Testis (tissue), 3 donors: ENCODE measurements around the gene CLPSL1. TPM values are rescaled to one million over a fixed set of nuclear protein-coding genes. Genes with fewer than 3 reads are reported as not detected.

ENCODE experiments used
- DNase-seq: peaks from one replicate; pipeline ENCODE4 v3.0.0-alpha.2; 2019
- H3K27ac ChIP-seq, 2 donors: fragments of 200-600 bp; sonication (generic); one replicate each; pipeline ENCODE4 v1.5.1; 2019
- H3K27me3 ChIP-seq: fragments of 200-600 bp; sonication (generic); one replicate; pipeline ENCODE4 v1.5.1; 2019
- H3K36me3 ChIP-seq: fragments of 200-600 bp; sonication (generic); one replicate; pipeline ENCODE4 v1.5.1; 2017; ENCODE audit warnings: low read depth; ENCODE audit errors: missing control alignments
- H3K4me1 ChIP-seq: fragments of 200-600 bp; sonication (generic); one replicate; pipeline ENCODE4 v1.5.1; 2019
- H3K4me3 ChIP-seq, 2 donors: fragments of 200-600 bp; sonication (generic); one replicate each; pipeline ENCODE4 v1.5.1; 2017 to 2019
- H3K9me3 ChIP-seq: fragments of 200-600 bp; sonication (generic); one replicate; pipeline ENCODE4 v1.5.1; 2017
- POLR2A ChIP-seq: fragments of 450-650 bp; IDR thresholded peaks from one replicate; pipeline ENCODE4 v1.6.1; 2017; ENCODE audit warnings: antibody characterized with exemption, mild to moderate bottlenecking, moderate library complexity
- WGBS, 2 donors: methylation state at CpG; one replicate each; pipeline ENCODE4 v1.1.5; 2018; 5-methylcytosine and 5-hydroxymethylcytosine counted together
- intact Hi-C: fragments of 100-400 bp; cut with DNase I; formaldehyde crosslinking; loops from one replicate; pipeline ENCODE4 v1.15.1; 2023; ENCODE audit warnings: low total_unique reads
- polyA plus RNA-seq: library from polyadenylated mRNA; stranded (reverse); fragments of 350-450 nt; fragmentation: Illumina TruSeq; extraction: RNeasy Lipid Tissue Mini Kit (QIAGEN cat#74804); gene quantifications from one replicate; pipeline ENCODE4 v1.2.3, GENCODE V29; 2014; ENCODE audit warnings: low read depth, low replicate concordance; ENCODE audit not compliant: insufficient read depth
- total RNA-seq, 2 donors: library from RNA; depleted of rRNA; stranded (reverse); fragments of >200 nt; gene quantifications; one replicate each; pipeline ENCODE4 v1.2.3, GENCODE V29; 2016
- TF ChIP-seq, protein P1 (sequence below), 3 experiments: fragments of 450-650 bp in 2 of 3; fragments of 200-600 bp in 1 of 3; sonication (generic) in 1 of 3; IDR thresholded peaks; one replicate each; pipeline ENCODE4 v1.5.1; 2016 to 2019; ENCODE audit warnings: antibody characterized with exemption in 3 of 3, mild to moderate bottlenecking in 2 of 3, moderate library complexity in 1 of 3

The CLPSL1 gene
- total and polyA plus RNA-seq, 3 donors from 2014 or later: not detected

DNA sequence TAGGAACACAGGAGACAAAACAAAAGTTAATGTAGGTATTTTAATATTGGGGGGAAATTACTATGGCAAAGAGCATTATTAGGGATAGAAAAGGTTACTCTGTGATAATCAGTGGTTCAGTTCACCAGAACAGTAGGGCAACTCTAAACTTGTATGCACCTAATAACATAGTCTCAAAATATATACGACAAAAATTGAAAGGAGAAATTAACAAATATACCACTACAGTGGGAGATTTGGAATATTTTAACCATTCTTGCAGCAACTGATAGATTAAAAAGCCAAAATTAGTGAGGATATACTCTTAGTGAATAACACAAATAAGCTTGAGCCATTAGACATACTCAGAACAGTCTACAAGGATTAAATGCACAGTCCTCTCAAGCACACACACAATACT, 32.9 kb upstream of the CLPSL1 start:
- H3K36me3 ChIP-seq: no peaks in the 10 kb centered on the region
- no peaks in the 10 kb centered on the region for H3K9me3 ChIP-seq
- H3K4me3 ChIP-seq: no peak overlapping the region
- 96 to 100% methylated on average over 1 of the region's 1 CpG for WGBS, 2 donors
- no peaks in the 10 kb centered on the region for H3K27me3 ChIP-seq
- intact Hi-C loops: no loop called here
- no peak overlapping the region for H3K27ac ChIP-seq
- TF ChIP-seq POLR2A: no peak
- TF ChIP-seq, protein P1, sequence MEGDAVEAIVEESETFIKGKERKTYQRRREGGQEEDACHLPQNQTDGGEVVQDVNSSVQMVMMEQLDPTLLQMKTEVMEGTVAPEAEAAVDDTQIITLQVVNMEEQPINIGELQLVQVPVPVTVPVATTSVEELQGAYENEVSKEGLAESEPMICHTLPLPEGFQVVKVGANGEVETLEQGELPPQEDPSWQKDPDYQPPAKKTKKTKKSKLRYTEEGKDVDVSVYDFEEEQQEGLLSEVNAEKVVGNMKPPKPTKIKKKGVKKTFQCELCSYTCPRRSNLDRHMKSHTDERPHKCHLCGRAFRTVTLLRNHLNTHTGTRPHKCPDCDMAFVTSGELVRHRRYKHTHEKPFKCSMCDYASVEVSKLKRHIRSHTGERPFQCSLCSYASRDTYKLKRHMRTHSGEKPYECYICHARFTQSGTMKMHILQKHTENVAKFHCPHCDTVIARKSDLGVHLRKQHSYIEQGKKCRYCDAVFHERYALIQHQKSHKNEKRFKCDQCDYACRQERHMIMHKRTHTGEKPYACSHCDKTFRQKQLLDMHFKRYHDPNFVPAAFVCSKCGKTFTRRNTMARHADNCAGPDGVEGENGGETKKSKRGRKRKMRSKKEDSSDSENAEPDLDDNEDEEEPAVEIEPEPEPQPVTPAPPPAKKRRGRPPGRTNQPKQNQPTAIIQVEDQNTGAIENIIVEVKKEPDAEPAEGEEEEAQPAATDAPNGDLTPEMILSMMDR (IDR thresholded peaks at IDR 0.05): no peak
- H3K4me1 ChIP-seq: no peaks in the 10 kb centered on the region
- DNase-seq: no peak

DNA sequence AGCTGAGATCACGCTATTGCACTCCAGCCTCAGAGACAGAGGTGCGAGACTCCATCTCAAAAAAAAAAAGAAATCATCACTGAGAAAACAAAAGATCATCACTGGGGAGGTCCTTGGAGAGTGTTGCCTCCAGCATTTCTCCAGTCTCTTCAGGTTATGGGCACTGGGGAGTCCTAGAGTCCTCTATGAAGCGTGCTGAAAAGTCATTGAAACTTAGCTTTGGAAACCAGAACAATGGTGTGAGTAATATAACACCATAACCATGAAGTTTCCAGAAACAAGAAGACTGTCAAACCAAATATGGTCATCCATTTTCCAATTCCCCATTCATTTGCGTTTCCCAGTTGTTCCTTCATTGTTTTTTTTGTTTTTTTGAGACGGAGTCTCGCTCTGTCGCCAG, 30.3 kb upstream of the CLPSL1 start:
- H3K36me3 ChIP-seq: no peaks in the 10 kb centered on the region
- TF ChIP-seq, protein P1 (IDR thresholded peaks at IDR 0.05): no peak
- no peak for TF ChIP-seq POLR2A
- intact Hi-C loops: no loop called here
- no peaks in the 10 kb centered on the region for H3K27me3 ChIP-seq
- no peak overlapping the region for H3K27ac ChIP-seq
- H3K9me3 ChIP-seq: no peaks in the 10 kb centered on the region
- WGBS, 2 donors: 92 to 94% methylated on average over 7 of the region's 7 CpGs
- peaks cover 4% of the 10 kb centered on the region for H3K4me1 ChIP-seq
- no peak overlapping the region for H3K4me3 ChIP-seq
- no peak for DNase-seq

DNA sequence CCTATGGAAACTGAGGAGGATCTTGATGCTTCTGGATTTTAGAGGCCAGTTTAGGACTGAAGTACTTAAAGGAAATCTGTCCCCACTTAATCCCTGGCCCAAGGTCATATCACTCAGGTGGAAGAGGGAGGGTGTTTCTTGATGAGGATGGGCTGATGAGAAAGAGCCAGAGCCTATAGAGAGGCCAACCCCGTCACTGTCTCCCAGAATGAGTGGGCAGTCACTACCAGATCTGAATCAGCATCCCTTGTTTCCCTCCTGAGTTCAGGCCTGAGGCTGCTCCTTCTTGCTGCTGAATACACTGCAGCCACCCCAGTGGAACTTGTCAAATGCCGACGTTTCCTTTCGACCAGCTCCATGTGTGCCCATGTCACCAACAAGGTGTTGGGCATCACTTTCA, 29.2 kb upstream of the CLPSL1 start:
- no peak for DNase-seq
- no peak overlapping the region for H3K27ac ChIP-seq
- no peaks in the 10 kb centered on the region for H3K36me3 ChIP-seq
- 88% methylated on average over 4 of the region's 4 CpGs for WGBS, 2 donors
- H3K4me1 ChIP-seq: peaks cover 4% of the 10 kb centered on the region
- H3K4me3 ChIP-seq: no peak overlapping the region
- H3K9me3 ChIP-seq: no peaks in the 10 kb centered on the region
- no peak for TF ChIP-seq POLR2A
- TF ChIP-seq, protein P1 (IDR thresholded peaks at IDR 0.05): no peak
- H3K27me3 ChIP-seq: no peaks in the 10 kb centered on the region
- intact Hi-C loops: no loop called here

DNA sequence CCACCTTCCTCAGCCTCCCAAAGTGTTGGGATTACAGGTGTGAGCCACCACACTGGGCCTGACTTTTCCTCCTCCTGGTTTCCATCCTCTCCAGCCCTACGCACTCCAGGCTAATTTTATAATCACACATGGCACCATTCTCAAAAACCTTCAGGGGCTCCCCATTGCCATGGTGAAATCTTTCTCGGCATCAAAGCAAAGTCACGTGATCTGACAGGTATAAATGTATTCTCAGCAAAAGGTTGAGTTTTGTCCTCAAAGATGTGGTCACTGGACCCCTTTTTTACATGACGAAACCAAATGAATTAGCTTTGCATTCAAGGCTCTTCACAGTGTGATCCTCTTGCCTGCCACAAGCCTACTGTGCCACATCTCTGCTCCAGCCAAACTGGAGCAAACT, 28.5 kb upstream of the CLPSL1 start:
- H3K36me3 ChIP-seq: no peaks in the 10 kb centered on the region
- intact Hi-C loops: no loop called here
- no peak overlapping the region for H3K27ac ChIP-seq
- no peaks in the 10 kb centered on the region for H3K9me3 ChIP-seq
- H3K27me3 ChIP-seq: no peaks in the 10 kb centered on the region
- H3K4me3 ChIP-seq: no peak overlapping the region
- peaks cover 4% of the 10 kb centered on the region for H3K4me1 ChIP-seq
- 92 to 93% methylated on average over 4 of the region's 4 CpGs for WGBS, 2 donors
- DNase-seq: no peak
- no peak for TF ChIP-seq POLR2A
- TF ChIP-seq, protein P1 (IDR thresholded peaks at IDR 0.05): no peak

DNA sequence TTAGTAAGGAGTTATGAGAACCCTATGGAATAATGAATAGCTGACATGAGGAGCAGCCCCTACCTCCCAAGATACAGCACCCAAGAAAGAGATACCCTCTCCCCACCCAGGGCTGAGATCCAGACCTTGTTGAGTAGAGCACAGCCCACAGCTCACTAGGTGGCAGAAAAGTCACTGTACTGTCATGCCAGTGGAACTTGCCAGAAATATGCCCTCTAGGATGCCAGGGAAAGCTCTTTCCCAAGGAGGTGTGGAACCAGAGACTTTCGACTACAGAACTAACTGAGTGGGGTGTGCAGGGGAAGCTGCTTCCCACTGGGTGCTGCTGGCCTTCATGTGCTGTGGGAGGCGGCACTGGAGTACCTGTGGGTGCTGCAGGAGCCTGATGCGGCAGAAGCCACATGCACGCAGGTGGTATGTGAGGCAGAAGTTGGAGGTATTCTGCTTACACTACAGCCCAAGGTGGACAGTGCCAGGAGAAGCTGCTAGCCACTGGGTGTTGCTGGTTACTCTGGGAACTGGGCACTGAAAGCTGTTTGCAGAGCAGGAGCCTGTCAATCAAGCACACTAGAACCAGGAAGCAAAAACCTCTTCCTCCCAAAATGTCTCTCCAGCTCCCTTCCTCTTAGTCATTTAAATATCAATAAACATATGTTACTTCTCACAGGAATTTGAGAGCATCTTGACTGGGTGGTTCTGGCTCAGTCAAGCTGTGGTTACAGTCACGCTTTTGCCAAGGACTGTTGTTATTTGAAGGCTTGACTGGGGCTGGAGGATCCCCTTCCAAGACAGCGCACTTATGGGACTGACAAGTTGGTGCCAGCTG, 26.2 kb upstream of the CLPSL1 start:
- intact Hi-C loops: no loop called here

More for the DNA sequence above, 26.2 kb upstream of the CLPSL1 start:
- Histone ChIP-seq H3K4me1 (peaks cover 4% of the 10 kb centered on the region), H3K27me3 (no peaks in the 10 kb centered on the region), H3K4me3 (no peak overlapping the region), H3K36me3 (no peaks in the 10 kb centered on the region), H3K9me3 (no peaks in the 10 kb centered on the region), H3K27ac (no peak overlapping the region)
- WGBS, 2 donors: 90 to 93% methylated on average over 3 to 6 of the region's 6 CpGs
- TF ChIP-seq, protein P1 (IDR thresholded peaks at IDR 0.05): no peak
- TF ChIP-seq POLR2A: no peak
- DNase-seq: peak; percentile 44
